ENCODE results near the gene BSDC1.

- TF ChIP-seq CTCF (IDR thresholded peaks at IDR 0.05), result no peak
- TF ChIP-seq FOXK1 (CRISPR knock-in tag; IDR thresholded peaks at IDR 0.05), result 0 out of 2 replicates have a peak, but pooled peaks have one; percentile 28
- TF ChIP-seq ELF4 (CRISPR knock-in tag; IDR thresholded peaks at IDR 0.05; ENCODE audit: low read depth), result peak; percentile 83; the same call in 1 of the 2 replicates
- peak; percentile 73 for TF ChIP-seq USF2 (CRISPR knock-in tag; IDR thresholded peaks at IDR 0.05)
- no peak; the same call in 1 of the 2 replicates for TF ChIP-seq ZNF512 (CRISPR knock-in tag; IDR thresholded peaks at IDR 0.05; ENCODE audit: borderline replicate concordance)
Observed at GRCh38 chr1:32361308-32361673, 33.0 kb downstream of the BSDC1 start.
